ENCODE data around the gene PTPRA.

DNA sequence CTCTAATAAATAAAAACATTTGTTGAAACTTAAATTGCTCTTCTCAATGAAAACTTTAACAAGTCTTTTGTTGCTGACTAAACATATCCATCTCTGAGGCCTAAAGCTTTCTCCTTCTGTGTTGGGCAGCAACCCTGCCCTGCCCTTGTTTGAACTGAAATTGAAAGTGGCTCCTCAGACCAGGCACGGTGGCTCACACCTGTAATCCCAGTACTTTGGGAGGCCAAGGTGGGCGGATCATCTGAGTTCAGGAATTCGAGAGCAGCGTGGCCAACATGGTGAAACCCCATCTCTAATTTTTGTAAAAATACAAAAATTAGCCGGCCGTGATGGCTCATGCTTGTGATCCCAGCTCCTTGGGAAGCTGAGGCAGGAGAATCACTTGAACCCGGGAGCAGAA is 140.9 kb downstream of the PTPRA start:
- TF ChIP-seq, protein P1, sequence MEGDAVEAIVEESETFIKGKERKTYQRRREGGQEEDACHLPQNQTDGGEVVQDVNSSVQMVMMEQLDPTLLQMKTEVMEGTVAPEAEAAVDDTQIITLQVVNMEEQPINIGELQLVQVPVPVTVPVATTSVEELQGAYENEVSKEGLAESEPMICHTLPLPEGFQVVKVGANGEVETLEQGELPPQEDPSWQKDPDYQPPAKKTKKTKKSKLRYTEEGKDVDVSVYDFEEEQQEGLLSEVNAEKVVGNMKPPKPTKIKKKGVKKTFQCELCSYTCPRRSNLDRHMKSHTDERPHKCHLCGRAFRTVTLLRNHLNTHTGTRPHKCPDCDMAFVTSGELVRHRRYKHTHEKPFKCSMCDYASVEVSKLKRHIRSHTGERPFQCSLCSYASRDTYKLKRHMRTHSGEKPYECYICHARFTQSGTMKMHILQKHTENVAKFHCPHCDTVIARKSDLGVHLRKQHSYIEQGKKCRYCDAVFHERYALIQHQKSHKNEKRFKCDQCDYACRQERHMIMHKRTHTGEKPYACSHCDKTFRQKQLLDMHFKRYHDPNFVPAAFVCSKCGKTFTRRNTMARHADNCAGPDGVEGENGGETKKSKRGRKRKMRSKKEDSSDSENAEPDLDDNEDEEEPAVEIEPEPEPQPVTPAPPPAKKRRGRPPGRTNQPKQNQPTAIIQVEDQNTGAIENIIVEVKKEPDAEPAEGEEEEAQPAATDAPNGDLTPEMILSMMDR (IDR thresholded peaks at IDR 0.05), result no peak
- no peak for TF ChIP-seq POLR2A (IDR thresholded peaks at IDR 0.05)
